ENCODE results near the gene CDH16. TPM values are rescaled to one million over a fixed set of nuclear protein-coding genes. Genes with fewer than 3 reads are reported as not detected.

CDH16 gene
- total RNA-seq, 1 donor from 2014 or later: not detected

GRCh38 chr16:66914541-66914940 lies 4.1 kb downstream of the CDH16 start:
- no peak for TF ChIP-seq CTCF (IDR thresholded peaks at IDR 0.05; ENCODE audit: unreplicated experiment)
- DNase-seq (ENCODE audit: low spot score in 2 of 2, unreplicated experiment in 2 of 2): no peak
- Mint-ChIP-seq H3K9me3 (no peaks in the 10 kb centered on the region), H3K4me1 (no peaks in the 10 kb centered on the region), H3K4me3 (no peak overlapping the region), H3K27me3 (ENCODE audit: low read depth) (peaks cover 37% of the 10 kb centered on the region), H3K27ac (no peak overlapping the region), H3K36me3 (no peaks in the 10 kb centered on the region)

- H3K27ac Mint-ChIP-seq: no peak overlapping the region
- TF ChIP-seq CTCF (IDR thresholded peaks at IDR 0.05; ENCODE audit: unreplicated experiment): no peak
- no peaks in the 10 kb centered on the region for H3K4me1 Mint-ChIP-seq
- H3K4me3 Mint-ChIP-seq: no peak overlapping the region
- no peak for DNase-seq (ENCODE audit: low spot score in 2 of 2, unreplicated experiment in 2 of 2)
- no peaks in the 10 kb centered on the region for H3K36me3 Mint-ChIP-seq
- H3K27me3 Mint-ChIP-seq (ENCODE audit: low read depth): peaks cover 31% of the 10 kb centered on the region
- no peaks in the 10 kb centered on the region for H3K9me3 Mint-ChIP-seq
Measured at GRCh38 chr16:66913711-66914110, 5.0 kb downstream of the CDH16 start.

GRCh38 chr16:66913081-66913480 lies 5.6 kb downstream of the CDH16 start:
- no peak overlapping the region for H3K27ac Mint-ChIP-seq
- peaks cover 36% of the 10 kb centered on the region for H3K27me3 Mint-ChIP-seq (ENCODE audit: low read depth)
- no peaks in the 10 kb centered on the region for H3K9me3 Mint-ChIP-seq
- no peak for DNase-seq (ENCODE audit: low spot score in 2 of 2, unreplicated experiment in 2 of 2)
- no peaks in the 10 kb centered on the region for H3K4me1 Mint-ChIP-seq
- no peak for TF ChIP-seq CTCF (IDR thresholded peaks at IDR 0.05; ENCODE audit: unreplicated experiment)
- no peaks in the 10 kb centered on the region for H3K36me3 Mint-ChIP-seq
- no peak overlapping the region for H3K4me3 Mint-ChIP-seq

- Mint-ChIP-seq H3K36me3 (no peaks in the 10 kb centered on the region), H3K4me3 (no peak overlapping the region), H3K4me1 (no peaks in the 10 kb centered on the region), H3K27ac (no peak overlapping the region), H3K27me3 (ENCODE audit: low read depth) (peaks cover 36% of the 10 kb centered on the region), H3K9me3 (no peaks in the 10 kb centered on the region)
- DNase-seq (ENCODE audit: low spot score in 2 of 2, unreplicated experiment in 2 of 2): no peak
- TF ChIP-seq CTCF (IDR thresholded peaks at IDR 0.05; ENCODE audit: unreplicated experiment): no peak
Measured at GRCh38 chr16:66911801-66912200, 6.9 kb downstream of the CDH16 start.

GRCh38 chr16:66911112-66911511 lies 7.6 kb downstream of the CDH16 start:
- peaks cover 5% of the 10 kb centered on the region for H3K4me1 Mint-ChIP-seq
- peaks cover 29% of the 10 kb centered on the region for H3K27me3 Mint-ChIP-seq (ENCODE audit: low read depth)
- no peak overlapping the region for H3K27ac Mint-ChIP-seq
- no peaks in the 10 kb centered on the region for H3K36me3 Mint-ChIP-seq
- no peak for TF ChIP-seq CTCF (IDR thresholded peaks at IDR 0.05; ENCODE audit: unreplicated experiment)
- DNase-seq (ENCODE audit: low spot score in 2 of 2, unreplicated experiment in 2 of 2): no peak
- H3K9me3 Mint-ChIP-seq: no peaks in the 10 kb centered on the region
- H3K4me3 Mint-ChIP-seq: no peak overlapping the region
